ENCODE data around the gene PLXNA4. TPM values are rescaled to one million over a fixed set of nuclear protein-coding genes. Genes with fewer than 3 reads are reported as not detected.

PLXNA4 gene
- total and polyA plus RNA-seq, 9 of the 15 experiments (the other 6 are each of a cell fraction or from before 2014, with no cell fraction given) = under 0.01 to 0.09 TPM; not detected in 7

DNA sequence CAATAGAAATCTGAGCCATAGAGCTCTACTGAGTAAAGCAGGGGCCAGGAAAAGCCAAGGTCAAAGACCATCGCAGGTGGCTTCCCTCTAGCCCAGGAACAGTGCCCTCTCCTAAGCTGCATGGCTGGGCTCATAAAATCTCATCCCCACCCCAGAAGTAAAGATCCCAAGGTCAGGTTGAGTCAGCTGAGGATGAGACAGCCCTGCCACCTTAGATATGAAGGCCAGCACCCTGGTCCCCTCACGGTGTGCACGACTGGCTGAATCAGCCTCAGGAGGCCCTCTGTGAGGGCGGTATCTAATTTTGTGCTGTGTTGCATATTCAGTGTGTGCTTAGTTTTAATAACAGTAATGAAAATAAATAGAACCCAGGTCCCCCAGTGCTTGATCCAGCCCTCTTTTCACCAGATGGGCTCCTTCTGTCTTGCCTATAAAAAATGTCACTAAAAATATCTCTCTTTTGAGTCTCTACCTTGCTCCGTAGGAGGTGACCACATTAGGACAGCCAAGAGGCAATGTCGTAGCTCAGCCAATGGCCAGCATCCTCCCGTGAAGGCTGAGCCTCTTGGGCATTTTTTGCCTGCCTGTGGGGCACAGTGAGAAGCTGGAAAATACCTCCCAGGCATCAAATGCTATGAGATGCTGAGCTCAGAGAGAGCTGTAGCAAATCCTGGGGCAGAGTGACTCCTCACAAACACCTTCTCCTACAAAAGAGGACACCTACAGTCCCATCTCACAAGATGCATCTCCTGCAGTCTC is 424.0 kb downstream of the PLXNA4 start (continued):
- TF ChIP-seq SRSF3 (IDR thresholded peaks at IDR 0.05; ENCODE audit: insufficient read depth, low read length) (no peak), ZNF785 (CRISPR knock-in tag; IDR thresholded peaks at IDR 0.05) (no peak), ZNF212 (CRISPR knock-in tag; IDR thresholded peaks at IDR 0.05) (no peak), HDAC6 (IDR thresholded peaks at IDR 0.05; ENCODE audit: low read depth, low read length) (no peak)

DNA sequence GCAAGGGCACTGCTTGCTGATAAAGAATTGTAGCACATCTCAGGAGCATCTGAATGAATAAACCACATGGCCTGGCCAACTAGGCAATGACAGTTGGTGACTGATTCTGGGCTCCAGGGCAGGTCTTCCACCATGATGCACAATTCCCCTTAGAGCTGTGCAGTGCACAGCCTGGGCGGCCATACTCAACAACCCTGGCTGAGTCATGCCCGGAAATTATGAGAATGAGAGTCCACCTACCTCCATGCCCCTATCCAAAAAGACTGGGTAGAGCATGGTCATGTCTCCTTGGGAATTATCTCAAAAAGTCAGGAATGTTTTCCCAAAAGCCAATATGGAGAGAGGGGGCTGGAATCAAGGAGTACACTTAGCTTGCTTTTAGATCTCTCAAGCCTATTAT is 425.6 kb downstream of the PLXNA4 start:
- Histone ChIP-seq H3K9me1 (ENCODE audit: control insufficient read depth, insufficient read depth, low read length) (no peaks in the 10 kb centered on the region), H3K36me3 (ENCODE audit: control insufficient read depth, insufficient read depth, low read length) (no peaks in the 10 kb centered on the region), H3K4me1 (replicated peaks in 1 of 2; ENCODE audit: control insufficient read depth in 2 of 2, insufficient read depth in 2 of 2, low read length in 2 of 2) (no peaks in the 10 kb centered on the region), H3K9ac (ENCODE audit: insufficient read depth in 1 of 2, low read depth in 2 of 2, low read length in 2 of 2) (no peak overlapping the region), H3K27me3 (ENCODE audit: control insufficient read depth in 2 of 2, insufficient read depth in 2 of 2, low read length in 2 of 2) (peaks cover 12 to 32% of the 10 kb centered on the region in 2 experiments; a peak in 3 of 5 replicates), H3K9me3 (replicated peaks; ENCODE audit: control insufficient read depth, insufficient read depth, low read depth, low read length) (no peaks in the 10 kb centered on the region), H3K4me2 (ENCODE audit: insufficient read depth, low read length) (no peak overlapping the region), H3K27ac (ENCODE audit: extremely low read depth, low read depth, low read length) (no peak overlapping the region), H2AFZ (ENCODE audit: low read depth, low read length) (no peak overlapping the region), H3K4me3 (no peak overlapping the region), H3K79me2 (ENCODE audit: control insufficient read depth, insufficient read depth, low read length) (no peaks in the 10 kb centered on the region), H4K20me1 (replicated peaks; ENCODE audit: control insufficient read depth, insufficient read depth, low read length) (peaks cover 2% of the 10 kb centered on the region; the same call in 1 of the 2 replicates)
- no peak for DNase-seq (ENCODE audit: extremely low read depth in 1 of 4, low spot score in 3 of 4)
- ChIA-PET CTCF (ENCODE audit: low intra/inter-chr PET ratio) (no interaction called here), POLR2A (interaction anchor here (0.7 to 1.1 kb wide), 2 partner anchors 10 to 84 kb away, joined by 3 to 7 read pairs; no protein-coding TSS in a partner anchor)
- in situ Hi-C loops (cut with MboI) = no loop called here
- intact Hi-C loops (cut with micrococcal nuclease) = no loop called here
- no TSS peak for BruUV-seq (replicated peaks)
- WGBS (ENCODE audit: insufficient coverage, low coverage, missing lambda C conversion rate) = 0% methylated on average over 2 of the region's 2 CpGs
- no peak for FAIRE-seq
- ATAC-seq = no peak
- no peak for TF ChIP-seq ZSCAN32 (CRISPR knock-in tag; IDR thresholded peaks at IDR 0.05)
- TF ChIP-seq KAT8 (IDR thresholded peaks at IDR 0.05; ENCODE audit: low read depth) = no peak
- no peak for TF ChIP-seq ZBTB17 (CRISPR knock-in tag; IDR thresholded peaks at IDR 0.05)
- TF ChIP-seq, protein P1, sequence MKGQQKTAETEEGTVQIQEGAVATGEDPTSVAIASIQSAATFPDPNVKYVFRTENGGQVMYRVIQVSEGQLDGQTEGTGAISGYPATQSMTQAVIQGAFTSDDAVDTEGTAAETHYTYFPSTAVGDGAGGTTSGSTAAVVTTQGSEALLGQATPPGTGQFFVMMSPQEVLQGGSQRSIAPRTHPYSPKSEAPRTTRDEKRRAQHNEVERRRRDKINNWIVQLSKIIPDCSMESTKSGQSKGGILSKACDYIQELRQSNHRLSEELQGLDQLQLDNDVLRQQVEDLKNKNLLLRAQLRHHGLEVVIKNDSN (CRISPR knock-in tag; IDR thresholded peaks at IDR 0.05) = no peak
- TF ChIP-seq HEY1 (CRISPR knock-in tag; IDR thresholded peaks at IDR 0.05; ENCODE audit: borderline replicate concordance) = no peak
- no peak for TF ChIP-seq RBM34 (IDR thresholded peaks at IDR 0.05; ENCODE audit: borderline replicate concordance, insufficient read depth, low read length)
- no peak for TF ChIP-seq SIX5 (IDR thresholded peaks at IDR 0.05; ENCODE audit: borderline replicate concordance in 1 of 2, insufficient read depth in 1 of 2, low read depth in 1 of 2, low read length in 2 of 2)
- TF ChIP-seq, protein P2, sequence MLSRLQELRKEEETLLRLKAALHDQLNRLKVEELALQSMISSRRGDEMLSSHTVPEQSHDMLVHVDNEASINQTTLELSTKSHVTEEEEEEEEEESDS (CRISPR knock-in tag; IDR thresholded peaks at IDR 0.05) = no peak
- no peak for TF ChIP-seq ZBED1 (IDR thresholded peaks at IDR 0.05)
- no peak for TF ChIP-seq ETV5 (CRISPR knock-in tag; IDR thresholded peaks at IDR 0.05; ENCODE audit: low read depth)
- TF ChIP-seq HDAC8 (tag; IDR thresholded peaks at IDR 0.05) = no peak
- no peak for TF ChIP-seq SAFB2 (IDR thresholded peaks at IDR 0.05; ENCODE audit: borderline replicate concordance, low read depth, low read length, severe bottlenecking)
- TF ChIP-seq, protein P3, sequence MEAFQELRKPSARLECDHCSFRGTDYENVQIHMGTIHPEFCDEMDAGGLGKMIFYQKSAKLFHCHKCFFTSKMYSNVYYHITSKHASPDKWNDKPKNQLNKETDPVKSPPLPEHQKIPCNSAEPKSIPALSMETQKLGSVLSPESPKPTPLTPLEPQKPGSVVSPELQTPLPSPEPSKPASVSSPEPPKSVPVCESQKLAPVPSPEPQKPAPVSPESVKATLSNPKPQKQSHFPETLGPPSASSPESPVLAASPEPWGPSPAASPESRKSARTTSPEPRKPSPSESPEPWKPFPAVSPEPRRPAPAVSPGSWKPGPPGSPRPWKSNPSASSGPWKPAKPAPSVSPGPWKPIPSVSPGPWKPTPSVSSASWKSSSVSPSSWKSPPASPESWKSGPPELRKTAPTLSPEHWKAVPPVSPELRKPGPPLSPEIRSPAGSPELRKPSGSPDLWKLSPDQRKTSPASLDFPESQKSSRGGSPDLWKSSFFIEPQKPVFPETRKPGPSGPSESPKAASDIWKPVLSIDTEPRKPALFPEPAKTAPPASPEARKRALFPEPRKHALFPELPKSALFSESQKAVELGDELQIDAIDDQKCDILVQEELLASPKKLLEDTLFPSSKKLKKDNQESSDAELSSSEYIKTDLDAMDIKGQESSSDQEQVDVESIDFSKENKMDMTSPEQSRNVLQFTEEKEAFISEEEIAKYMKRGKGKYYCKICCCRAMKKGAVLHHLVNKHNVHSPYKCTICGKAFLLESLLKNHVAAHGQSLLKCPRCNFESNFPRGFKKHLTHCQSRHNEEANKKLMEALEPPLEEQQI (IDR thresholded peaks at IDR 0.05) = no peak
- no peak for TF ChIP-seq TBP (optimal IDR thresholded peaks at IDR 0.05; ENCODE audit: low read depth, low read length)
- no peak for TF ChIP-seq PYGO2 (tag; IDR thresholded peaks at IDR 0.05)
- TF ChIP-seq SMARCE1 (IDR thresholded peaks at IDR 0.05) = no peak
